Sigmoid colon (tissue), 4 donors: ENCODE results near the gene CRKL.

Experiments used
- CTCF ChIP-seq, 4 experiments: fragments of 450-650 bp in 3 of 4; fragments of 200-600 bp in 1 of 4; IDR thresholded peaks; one replicate each; pipeline ENCODE4 v1.5.1; 2016 to 2019; ENCODE audit warnings: antibody characterized with exemption in 4 of 4, mild to moderate bottlenecking in 3 of 4, moderate library complexity in 2 of 4
- EP300 ChIP-seq, 4 donors: sonication (generic); formaldehyde crosslinking; IDR thresholded peaks; one replicate each; pipeline ENCODE4 v1.6.1; 2017; ENCODE audit warnings: antibody characterized with exemption in 4 of 4
- POLR2A ChIP-seq, 2 donors: fragments of 450-650 bp; IDR thresholded peaks; one replicate each; pipeline ENCODE4 v1.6.1; 2016; ENCODE audit warnings: antibody characterized with exemption in 2 of 2, mild to moderate bottlenecking in 2 of 2, moderate library complexity in 2 of 2

GRCh38 chr22:20982563-20982882 is 65.3 kb downstream of the CRKL start:
- TF ChIP-seq POLR2A (IDR thresholded peaks at IDR 0.05): no peak
- TF ChIP-seq CTCF (IDR thresholded peaks at IDR 0.05): no peak
- no peak for TF ChIP-seq EP300 (IDR thresholded peaks at IDR 0.05)
